CD4-positive, alpha-beta T cell treated with Interleukin-17A for 4 hours (primary cell): ENCODE data around the gene GRHPR.
"Not testable (repeated sequence)": the region's sequence is repeated elsewhere in the genome, so short reads cannot be mapped to it uniquely, and the experiment has no call there.

Experiments
- DNase-seq: peaks from one replicate; pipeline ENCODE4 v3.0.0-alpha.2; 2020; ENCODE audit warnings: mixed read lengths

Gene GRHPR

GRCh38 chr9:37422289-37423104, at the start of gene GRHPR:
Gene GRHPR, plus strand, starts transcription at chr9:37422696. Its CDS starts 55 bp downstream, at chr9:37422751.
- DNase-seq = peak; percentile 95

DNA sequence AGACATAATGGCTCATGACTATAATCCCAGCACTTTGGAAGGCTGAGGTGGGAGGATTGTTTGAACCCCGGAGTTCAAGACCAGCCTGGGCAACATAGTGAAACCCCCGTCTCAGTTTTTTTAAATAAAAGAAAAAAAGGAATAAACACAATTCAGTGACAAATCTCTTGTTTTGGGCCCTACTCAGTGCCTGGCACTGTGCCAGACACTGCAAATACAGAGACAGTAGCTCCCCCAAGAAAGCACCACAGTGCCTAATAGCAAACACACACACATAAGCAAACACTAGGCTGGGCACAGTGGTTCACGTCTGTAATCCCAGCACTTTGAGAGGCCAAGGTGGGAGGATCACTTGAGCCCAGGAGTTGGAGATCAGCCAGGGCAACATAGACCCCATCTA, 49.7 kb upstream of the GRHPR start:
- no peak for DNase-seq

DNA sequence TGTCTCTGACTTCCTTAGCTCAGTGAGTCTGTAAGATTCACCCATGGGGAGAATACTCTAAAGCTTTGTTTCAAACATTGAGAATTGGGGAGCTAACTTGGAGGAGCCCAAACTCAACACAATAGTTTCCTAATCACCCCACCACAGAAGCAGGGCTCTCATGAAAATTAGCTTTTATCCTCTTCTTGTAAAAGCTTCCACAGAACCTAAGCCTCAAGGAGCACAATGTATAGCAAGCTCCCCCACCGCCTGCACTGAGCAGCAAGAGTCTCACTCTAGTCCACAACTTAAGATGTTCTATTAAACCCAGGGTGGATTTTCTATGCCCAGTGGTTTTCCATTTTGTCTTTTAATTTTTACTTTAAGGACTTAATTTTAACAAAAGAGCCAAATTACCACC, 48.9 kb upstream of the GRHPR start:
- no peak for DNase-seq

DNA sequence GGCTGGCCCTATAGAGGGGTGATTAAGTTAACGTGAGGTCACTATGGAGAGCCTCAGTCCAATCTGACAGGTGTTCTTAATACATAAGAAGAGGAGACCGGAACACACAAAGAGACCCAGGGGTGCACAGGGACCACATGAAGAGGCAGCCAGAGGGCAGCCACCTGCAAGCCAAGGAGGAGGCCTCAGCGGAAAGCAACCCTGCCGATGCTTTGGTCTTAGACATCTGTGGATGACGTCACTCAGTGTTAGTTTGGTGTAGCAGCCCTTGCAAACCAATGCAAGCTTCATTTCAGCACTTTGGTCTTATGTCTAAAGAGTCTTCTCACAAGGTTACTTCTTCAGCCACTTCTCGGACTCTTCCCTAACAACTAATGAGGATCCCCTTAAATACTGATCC, 47.6 kb upstream of the GRHPR start:
- DNase-seq = no peak

DNA sequence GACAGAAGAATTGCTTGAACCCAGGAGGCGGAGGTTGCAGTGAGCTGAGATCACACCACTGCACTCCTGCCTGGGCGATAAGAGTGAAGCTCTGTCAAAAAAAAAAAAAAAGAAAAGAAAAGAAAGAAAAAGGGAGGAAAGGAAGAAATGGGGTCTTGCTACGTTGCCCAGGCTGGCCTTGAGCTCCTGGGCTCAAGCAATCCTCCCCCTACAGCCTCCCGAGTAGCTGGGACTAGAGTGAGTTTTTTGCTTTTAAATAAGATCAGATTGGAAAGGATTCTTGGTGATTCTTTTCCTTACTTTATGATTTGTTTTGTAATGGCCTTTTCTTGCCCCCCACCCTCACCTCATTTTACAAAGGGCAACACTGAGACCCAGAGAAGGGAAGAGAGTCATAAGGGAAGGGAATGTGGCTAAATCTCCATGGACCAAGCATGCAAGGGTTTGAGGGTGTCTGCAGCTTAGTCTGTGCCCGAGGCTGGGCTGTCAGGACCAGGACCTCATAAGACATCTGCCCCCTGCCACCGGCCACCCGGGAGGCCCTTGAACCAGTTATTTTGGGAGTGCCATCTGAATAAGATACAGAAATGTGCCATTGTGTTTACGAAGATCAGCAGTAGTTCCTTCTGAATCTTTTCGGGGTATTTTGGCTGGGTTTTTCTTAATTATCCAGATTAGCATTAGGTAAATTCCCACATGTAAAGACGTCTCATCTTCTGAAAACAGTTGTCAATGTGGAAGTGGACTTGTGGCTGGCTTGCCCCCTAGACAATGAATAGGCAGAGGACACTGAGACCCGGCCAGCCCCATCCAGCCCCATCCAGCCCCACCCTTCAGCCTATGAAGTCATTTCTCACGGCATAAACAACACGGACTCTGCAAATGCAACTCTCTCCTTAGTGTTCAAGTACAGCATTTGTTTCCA, 44.5 kb upstream of the GRHPR start:
- DNase-seq = no peak

DNA sequence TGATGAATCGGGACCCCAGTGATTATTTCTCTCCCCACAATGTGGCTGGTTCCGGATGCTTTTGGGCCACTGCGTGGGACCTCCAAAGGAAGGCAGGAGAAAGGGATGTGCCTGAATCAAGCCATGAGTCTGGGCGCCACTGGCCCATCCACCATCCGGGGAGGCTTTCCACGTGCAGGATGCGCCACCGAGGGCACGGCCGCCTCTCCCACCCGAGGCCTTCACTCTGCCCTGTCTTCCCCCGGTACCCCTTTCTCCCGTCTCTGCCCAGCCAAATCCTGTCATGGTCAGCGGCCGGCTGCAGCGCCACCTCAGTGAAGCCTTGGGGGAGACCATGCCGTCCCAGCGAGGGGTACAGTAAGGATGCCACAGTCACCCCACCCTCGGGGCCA, 43.9 kb upstream of the GRHPR start:
- no peak for DNase-seq

DNA sequence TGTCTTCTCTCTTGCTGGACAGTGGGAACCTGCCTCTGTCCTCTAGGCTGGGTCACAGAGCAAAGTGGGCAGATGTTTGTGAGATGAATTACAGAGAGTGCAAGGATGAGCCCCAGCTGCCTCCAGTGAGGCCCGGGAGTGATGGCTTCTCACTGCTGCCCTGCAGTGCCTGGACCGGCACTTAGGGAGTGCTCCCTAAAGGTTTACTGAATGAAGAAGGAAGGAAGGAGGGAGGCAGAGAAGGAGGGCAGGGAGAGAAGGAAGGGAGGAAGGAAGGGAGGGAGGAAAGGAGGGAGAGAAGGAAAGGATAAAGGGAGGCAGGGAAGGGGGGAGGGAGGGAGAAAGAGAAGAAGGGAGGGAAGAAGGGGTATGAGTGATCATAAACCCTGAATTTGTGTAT, 42.7 kb upstream of the GRHPR start:
- no peak for DNase-seq

GRCh38 chr9:37380570-37380969, 41.9 kb upstream of the GRHPR start:
- no peak for DNase-seq

DNA sequence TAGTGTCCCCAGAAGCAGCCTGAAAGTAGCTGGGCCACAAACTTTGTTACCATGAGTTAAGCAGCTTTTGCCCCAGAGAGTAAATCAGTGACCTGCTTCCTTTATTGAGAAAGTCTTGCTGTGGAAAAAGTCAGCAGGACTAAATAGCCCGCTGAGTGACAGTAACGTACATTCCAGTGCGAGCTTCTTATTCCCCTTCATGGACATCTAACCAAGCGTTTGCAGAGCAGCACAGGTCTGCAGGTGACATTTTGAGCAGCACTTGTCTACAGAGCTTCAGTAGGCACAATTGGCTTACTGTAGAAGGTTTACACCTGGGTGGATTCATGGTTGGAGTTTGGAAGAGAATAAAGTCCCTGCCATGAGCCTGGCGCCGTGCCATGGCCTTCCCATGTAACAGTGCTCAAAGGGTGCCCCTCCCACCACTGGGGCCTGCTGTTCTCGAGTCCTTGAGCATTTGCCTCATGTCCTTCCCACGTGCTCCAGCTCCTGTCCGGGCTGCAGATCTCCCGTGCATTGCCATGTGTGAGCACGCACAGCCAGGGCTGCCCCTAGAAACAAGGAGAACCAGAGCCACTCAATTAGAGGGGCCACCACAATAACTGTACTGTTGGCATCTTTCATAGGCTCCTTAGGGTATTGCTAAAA, 41.3 kb upstream of the GRHPR start:
- DNase-seq = no peak

DNA sequence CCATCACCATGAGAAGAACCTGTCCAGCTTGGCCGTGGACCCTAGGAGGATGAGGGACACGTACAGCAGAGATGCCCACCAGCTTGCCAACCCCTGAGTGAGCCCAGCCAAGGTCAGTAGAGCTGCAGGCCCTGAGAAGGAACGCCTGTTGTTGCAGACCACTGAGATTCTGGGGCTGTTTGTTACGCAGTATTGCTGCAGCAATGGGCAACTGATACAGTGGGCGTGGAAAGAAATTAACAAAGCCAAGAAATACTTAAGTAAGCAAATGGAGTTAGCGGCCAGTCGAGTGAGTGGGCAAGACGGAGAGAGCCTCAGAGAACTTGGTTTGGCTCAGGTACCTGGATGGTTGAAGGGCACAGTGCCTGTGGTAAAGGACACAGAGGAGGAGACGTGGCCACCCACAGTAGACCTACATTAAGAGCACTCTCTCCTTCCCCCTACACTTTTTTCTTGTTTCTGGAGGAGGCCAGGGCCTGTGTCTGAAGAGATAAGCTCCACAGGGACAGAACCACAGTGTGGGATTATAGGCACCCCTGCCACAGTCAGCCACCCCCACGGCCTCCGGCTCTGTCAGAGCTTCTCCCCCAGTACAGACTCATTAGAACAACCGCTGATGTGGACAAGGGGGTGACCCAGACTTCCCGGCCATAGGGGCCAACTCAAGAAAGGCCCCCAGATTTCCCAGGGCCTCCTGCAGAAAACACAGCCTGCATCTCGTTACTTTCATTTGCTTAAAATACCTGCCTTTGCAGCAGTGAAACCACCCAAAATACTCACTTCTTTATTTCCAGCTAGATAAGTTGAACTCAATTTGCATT, 40.1 kb upstream of the GRHPR start:
- no peak for DNase-seq

DNA sequence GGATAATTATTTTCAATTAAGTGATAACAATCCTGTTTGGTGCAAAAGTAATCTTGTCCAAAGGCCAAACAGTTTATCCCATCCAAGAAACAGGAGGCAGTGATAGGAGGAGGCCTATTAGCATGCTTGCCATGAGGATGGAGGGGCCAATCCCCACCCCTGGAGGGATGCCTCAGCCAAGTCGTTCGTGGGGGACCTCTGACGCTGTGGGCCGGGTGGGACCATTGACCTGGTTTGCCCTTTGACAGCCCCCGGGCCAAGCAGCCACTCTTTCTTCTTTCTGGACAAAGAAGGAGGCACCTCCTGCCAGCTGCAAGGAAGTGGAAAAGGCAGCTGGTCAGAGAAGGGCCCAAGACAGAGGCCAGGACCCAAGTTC, 39.5 kb upstream of the GRHPR start:
- DNase-seq = no peak

DNA sequence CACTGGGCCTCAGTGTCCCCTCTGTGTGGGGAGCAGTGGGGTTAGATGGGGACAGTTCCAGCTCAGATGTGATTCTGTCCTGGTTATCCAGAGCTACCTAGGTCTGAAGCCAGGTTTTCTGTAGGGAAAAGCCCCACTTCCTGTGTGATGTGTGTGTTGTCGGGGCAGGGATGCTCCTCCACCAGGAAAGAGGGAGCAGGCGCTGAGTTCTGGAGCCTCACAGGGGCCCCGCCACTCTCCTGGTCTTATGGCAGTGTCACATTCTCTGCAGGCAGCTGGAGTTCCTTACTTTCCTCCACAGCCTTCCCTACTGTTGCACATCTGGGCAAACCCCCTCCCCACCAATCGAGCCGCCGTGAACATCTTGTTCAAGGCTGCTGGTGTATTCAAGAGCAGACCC, 39.1 kb upstream of the GRHPR start:
- no peak for DNase-seq

DNA sequence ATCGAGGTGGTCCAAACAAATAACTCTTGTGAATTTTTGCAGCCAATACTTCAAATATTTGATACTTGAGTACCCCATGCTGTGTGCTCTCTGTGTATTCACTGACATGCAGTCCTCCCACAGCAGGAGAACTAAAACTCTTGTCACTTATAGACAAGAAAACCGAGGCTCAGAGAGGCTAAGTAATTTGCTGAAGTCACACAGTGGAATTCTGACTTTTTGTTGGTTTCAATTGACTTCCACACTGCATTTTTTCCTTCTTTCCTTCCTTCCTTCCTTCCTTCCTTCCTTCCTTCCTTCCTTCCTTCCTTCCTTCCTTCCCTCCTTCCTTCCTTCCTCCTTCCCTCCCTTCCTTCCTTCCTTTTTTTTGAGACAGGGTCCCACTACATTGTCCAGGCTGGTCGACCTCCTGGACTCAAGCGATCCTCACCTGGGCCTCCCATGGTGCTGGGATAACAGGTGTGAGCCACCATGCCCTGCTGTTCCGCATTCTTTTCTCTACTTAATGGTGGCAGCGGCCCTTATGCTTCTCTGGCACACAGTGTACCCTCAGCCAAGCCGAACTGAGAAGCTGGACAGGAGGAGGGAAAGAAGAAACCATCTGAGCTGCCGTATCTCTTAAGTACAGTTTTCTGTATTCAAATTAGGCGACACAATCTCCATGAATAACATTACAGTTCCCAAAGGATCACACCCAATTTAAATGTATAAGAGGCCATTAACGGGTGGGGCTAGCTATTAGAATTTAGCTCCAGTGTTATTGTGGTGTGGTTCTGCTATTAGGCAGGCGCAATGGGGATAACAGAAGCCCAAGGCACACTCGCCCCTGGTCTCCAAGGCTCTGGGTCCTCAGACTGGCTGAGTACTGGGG, 38.4 kb upstream of the GRHPR start:
- DNase-seq = no peak

GRCh38 chr9:37385286-37385685, 37.2 kb upstream of the GRHPR start:
- no peak for DNase-seq

DNA sequence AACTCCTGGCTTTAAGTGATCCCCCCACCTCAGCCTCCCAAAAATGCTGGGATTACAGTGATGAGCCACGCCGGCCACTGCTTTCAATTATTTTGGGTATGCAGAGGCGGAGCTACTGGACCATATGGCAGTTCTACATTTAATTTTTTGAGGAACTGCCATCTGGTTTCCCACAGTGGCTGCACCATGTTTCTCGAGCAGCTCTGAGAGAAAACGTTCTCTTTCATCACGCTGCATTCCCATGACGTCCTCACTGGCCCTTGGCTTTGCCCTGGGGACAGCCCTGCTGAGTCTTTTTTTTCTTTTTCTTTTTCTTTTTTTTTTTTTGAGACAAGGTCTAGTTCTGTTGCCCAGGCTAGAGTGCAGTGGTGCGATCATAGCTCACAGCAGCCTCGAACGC, 35.5 kb upstream of the GRHPR start:
- DNase-seq = no peak

DNA sequence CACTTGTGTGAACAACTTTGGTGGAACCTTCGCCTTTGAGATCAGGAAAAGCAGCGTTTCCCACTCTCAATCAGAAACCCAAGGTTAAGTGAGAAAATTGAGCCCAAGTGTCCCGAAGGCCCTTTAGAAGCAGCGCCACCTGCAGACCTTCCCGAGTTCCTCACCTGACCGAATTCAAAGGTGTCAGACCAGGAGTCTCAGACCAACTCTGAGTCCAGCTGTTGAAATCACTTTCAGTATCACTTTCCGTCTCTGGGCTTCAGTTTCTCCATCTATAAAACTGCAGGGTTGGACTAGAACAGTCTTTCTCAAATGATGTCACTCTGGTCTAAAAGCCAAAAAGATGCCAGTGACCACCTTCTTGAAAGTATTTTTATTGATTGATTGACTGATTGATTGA, 31.7 kb upstream of the GRHPR start:
- peak; percentile 44 for DNase-seq

GRCh38 chr9:37392272-37392671, 30.2 kb upstream of the GRHPR start:
- DNase-seq = no peak

DNA sequence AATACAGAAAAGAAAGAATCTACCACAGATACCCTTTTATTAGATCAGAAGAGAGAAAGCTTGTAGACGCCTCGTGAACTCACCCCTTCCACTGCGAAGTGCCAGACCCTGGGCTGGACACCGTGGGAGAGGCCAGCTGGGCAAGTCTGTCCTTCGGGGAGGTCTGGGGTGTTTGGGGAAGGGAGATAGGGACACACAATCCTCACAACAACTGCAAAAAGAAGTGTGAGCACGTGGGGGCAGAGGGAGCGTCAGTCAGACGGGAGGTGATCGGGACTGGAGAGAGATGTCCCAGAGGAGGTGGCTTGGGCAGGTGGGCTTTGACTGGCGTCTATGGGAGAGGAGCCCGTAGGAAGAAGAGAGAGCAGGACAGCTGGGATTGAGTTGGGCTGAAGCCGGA, 27.3 kb upstream of the GRHPR start:
- no peak for DNase-seq

DNA sequence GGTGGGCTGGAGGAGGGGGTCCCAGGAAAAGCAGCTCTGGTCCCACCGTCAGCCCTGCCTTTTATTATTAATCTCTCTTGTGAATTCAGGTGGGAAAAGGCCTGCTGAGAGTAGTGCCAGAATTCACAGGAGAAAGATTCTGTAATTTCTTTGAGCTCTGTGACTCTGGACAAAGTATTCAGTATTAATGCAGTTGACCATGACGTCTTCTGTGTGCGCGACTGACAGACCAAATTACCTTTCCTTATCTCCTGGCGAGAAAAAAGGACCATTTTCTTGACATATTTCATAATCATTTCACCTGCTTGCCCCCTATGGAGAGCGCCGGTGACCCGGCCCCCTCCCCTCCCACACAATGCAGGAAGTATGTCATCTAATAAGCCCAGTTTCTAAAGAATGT, 26.8 kb upstream of the GRHPR start:
- DNase-seq = no peak

DNA sequence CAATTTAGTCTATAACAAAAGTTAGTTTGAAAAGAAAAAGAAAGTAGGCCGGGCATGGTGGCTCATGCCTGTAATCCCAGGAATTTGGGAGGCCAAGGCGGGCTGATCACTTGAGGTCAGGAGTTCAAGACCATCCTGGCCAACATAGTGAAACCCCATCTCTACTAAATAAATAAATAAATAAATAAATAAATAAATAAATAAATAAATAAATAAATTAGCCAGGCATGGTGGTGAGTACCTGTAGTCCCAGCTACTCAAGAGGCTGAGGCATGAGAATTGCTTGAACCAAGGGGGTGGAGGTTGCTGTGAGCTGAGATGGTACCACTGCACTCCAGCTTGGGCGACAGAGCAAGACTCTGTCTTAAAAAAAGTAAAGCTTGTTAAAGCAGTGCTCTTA, 24.5 kb upstream of the GRHPR start:
- not testable (repeated sequence) for DNase-seq

GRCh38 chr9:37398464-37399025, 24.0 kb upstream of the GRHPR start:
- DNase-seq = no peak
